Esophagus squamous epithelium (tissue), 5 donors: ENCODE results near the gene PDE4C. TPM values are rescaled to one million over a fixed set of nuclear protein-coding genes. Genes with fewer than 3 reads are reported as not detected.
A peak's percentile ranks its signal among the peaks of the same experiment; 100 is the strongest.

Experiments
- DNase-seq: peaks from one replicate; lab custom pipeline; 2025; lab: John Stamatoyannopoulos, UW
- H3K27ac ChIP-seq, 4 donors: fragments of 200-600 bp; sonication (generic); one replicate each; pipeline ENCODE4 v1.5.1; 2016 to 2019; ENCODE audit warnings: mild to moderate bottlenecking in 1 of 4
- H3K27me3 ChIP-seq, 4 donors: fragments of 200-600 bp; sonication (generic); 1 replicate in 3 of 4; 2 replicates in 1 of 4; pipeline versions ENCODE4 v1.5.1 to v1.6.0; 2017 to 2021; ENCODE audit warnings: antibody characterized with exemption in 1 of 4
- H3K36me3 ChIP-seq, 3 donors: fragments of 200-600 bp; sonication (generic); one replicate each; pipeline ENCODE4 v1.5.1; 2016 to 2019
- H3K4me1 ChIP-seq, 3 donors: fragments of 200-600 bp; sonication (generic); one replicate each; pipeline ENCODE4 v1.5.1; 2017 to 2019
- H3K4me3 ChIP-seq, 4 donors: fragments of 200-600 bp; sonication (generic); 1 replicate in 3 of 4; 2 replicates in 1 of 4; pipeline ENCODE4 v1.5.1; 2016 to 2019; ENCODE audit warnings: mild to moderate bottlenecking in 2 of 4, moderate library complexity in 1 of 4
- H3K9me3 ChIP-seq, 3 donors: fragments of 200-600 bp; sonication (generic); one replicate each; pipeline ENCODE4 v1.5.1; 2016 to 2019
- CTCF ChIP-seq, 6 experiments: fragments of 450-650 bp in 4 of 6; fragments of 200-600 bp in 2 of 6; sonication (generic) in 2 of 6; IDR thresholded peaks; one replicate each; pipeline ENCODE4 v1.5.1; 2016 to 2019; ENCODE audit warnings: antibody characterized with exemption in 6 of 6, mild to moderate bottlenecking in 4 of 6, moderate library complexity in 4 of 6
- POLR2A ChIP-seq, 4 donors: fragments of 450-650 bp; IDR thresholded peaks; one replicate each; pipeline ENCODE4 v1.6.1; 2017; ENCODE audit warnings: antibody characterized with exemption in 4 of 4, mild to moderate bottlenecking in 4 of 4, moderate library complexity in 3 of 4
- WGBS, 2 donors: methylation state at CpG; one replicate each; pipeline ENCODE4 v1.1.5; 2018; 5-methylcytosine and 5-hydroxymethylcytosine counted together
- intact Hi-C: fragments of 100-400 bp; cut with DNase I; formaldehyde crosslinking; loops from one replicate; pipeline ENCODE4 v1.15.0; 2022
- total RNA-seq, 4 donors: library from RNA; depleted of rRNA; stranded (reverse); fragments of >200 nt; gene quantifications; one replicate each; pipeline ENCODE4 v1.1.0, GENCODE V29; 2016
- donor health status: DM: yes; HTN: yes; CAD: no.

PDE4C gene
- total RNA-seq, 4 donors from 2014 or later, result 0.76 TPM; not detected in 3

DNA sequence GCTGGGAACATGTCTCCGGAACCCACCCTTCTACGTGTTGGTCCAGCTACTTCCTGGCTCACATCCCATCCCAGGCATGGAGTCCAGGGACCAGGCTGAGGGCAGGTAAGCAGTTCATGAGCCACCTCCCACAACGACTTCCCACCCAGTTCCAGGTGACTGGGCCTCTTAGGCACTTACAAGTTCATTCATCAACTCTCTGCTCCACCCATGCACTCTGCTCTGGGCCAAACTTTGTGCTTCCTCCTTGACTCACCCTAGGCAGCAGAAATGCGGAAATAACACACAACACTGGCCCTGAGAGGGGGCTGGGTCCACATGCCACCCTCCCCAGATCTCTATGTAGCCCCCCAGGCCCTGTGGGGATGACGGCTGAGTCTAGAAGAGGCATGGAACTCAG is 27.5 kb upstream of the PDE4C start:
- H3K36me3 ChIP-seq, result peaks cover 0 to 12% (median 0%) of the 10 kb centered on the region in 3 donors
- WGBS, 2 donors, result 27% methylated on average over 3 of the region's 5 CpGs; no CpG with 5 or more reads in 1 of the 2 donors
- no peak overlapping the region for H3K4me3 ChIP-seq
- intact Hi-C loops, result loop anchor here (10.0 kb wide), 1 partner anchor 139 kb away; no protein-coding TSS in a partner anchor
- no peaks in the 10 kb centered on the region for H3K9me3 ChIP-seq
- peak overlapping the region; percentile 61 to 80 (median 73) for H3K27ac ChIP-seq
- no peak for DNase-seq
- peaks cover 5 to 39% (median 7%) of the 10 kb centered on the region in 3 donors for H3K4me1 ChIP-seq
- TF ChIP-seq POLR2A (IDR thresholded peaks at IDR 0.05) (no peak), CTCF (IDR thresholded peaks at IDR 0.05) (no peak)
- peaks cover 0 to 12% (median 0%) of the 10 kb centered on the region in 4 donors for H3K27me3 ChIP-seq

GRCh38 chr19:18253130-18253529 is 26.9 kb upstream of the PDE4C start:
- Histone ChIP-seq H3K4me1 (peaks cover 5 to 39% (median 7%) of the 10 kb centered on the region in 3 donors), H3K27ac (peak overlapping the region in 2 of 4 donors; percentile 75 to 80), H3K9me3 (no peaks in the 10 kb centered on the region), H3K4me3 (no peak overlapping the region), H3K36me3 (peaks cover 0 to 11% (median 0%) of the 10 kb centered on the region in 3 donors), H3K27me3 (peaks cover 0 to 12% (median 0%) of the 10 kb centered on the region in 4 donors)
- 79 to 93% methylated on average over 3 to 4 of the region's 4 CpGs for WGBS, 2 donors
- DNase-seq, result no peak
- TF ChIP-seq CTCF (IDR thresholded peaks at IDR 0.05), result no peak
- no peak for TF ChIP-seq POLR2A (IDR thresholded peaks at IDR 0.05)
- intact Hi-C loops, result loop anchor here (10.0 kb wide), 1 partner anchor 138 kb away; no protein-coding TSS in a partner anchor

GRCh38 chr19:18252370-18252717 is 26.1 kb upstream of the PDE4C start:
- Histone ChIP-seq H3K27me3 (peaks cover 0 to 12% (median 0%) of the 10 kb centered on the region in 4 donors), H3K9me3 (no peaks in the 10 kb centered on the region), H3K4me1 (peaks cover 5 to 39% (median 7%) of the 10 kb centered on the region in 3 donors), H3K4me3 (no peak overlapping the region), H3K27ac (no peak overlapping the region), H3K36me3 (peaks cover 0 to 3% (median 0%) of the 10 kb centered on the region in 3 donors)
- WGBS, 2 donors, result 64 to 67% methylated on average over 7 of the region's 7 CpGs
- no peak for DNase-seq
- TF ChIP-seq POLR2A (IDR thresholded peaks at IDR 0.05) (no peak), CTCF (IDR thresholded peaks at IDR 0.05) (no peak)
- intact Hi-C loops, result loop anchor here (10.0 kb wide), 1 partner anchor 138 kb away; no protein-coding TSS in a partner anchor

DNA sequence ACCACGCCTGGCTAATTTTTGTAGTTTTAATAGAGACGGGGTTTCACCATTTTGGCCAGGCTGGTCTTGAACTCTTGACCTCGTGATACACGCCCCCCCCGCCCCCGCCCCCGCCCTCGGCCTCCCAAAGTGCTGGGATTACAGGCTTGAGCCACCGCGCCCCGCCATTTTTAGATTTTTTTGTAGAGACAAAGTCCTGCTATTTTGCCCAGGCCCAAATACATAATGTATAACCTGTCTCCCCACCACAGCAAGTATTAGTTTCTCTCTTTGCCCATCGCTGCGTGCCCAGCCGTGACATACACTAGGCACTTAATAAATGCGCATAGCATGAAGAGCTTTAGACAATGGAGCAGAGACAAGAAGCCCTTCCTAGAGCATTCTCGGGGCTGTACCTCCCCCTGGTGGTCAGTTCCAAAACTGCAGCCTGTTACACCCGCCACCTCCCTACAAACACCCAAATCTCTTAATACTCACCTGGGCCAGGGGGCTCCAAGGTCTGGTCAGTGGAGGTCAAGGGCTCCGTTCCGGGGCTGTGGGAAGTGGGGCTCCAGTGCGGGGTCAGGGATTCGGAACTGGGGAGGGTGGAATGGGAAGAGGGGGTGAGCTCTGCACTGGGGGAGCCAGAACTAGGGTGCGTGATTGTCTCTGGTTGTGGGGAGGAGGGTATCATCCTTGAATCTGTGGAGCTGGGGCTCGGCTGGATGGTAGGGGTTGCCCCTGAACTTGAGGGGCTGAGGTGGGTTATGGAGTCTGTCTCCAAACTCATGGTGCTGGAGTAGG is 25.5 kb upstream of the PDE4C start:
- Histone ChIP-seq H3K9me3 (no peaks in the 10 kb centered on the region), H3K27me3 (peaks cover 0 to 12% (median 0%) of the 10 kb centered on the region in 4 donors), H3K27ac (no peak overlapping the region), H3K36me3 (no peaks in the 10 kb centered on the region), H3K4me3 (no peak overlapping the region), H3K4me1 (peaks cover 5 to 39% (median 7%) of the 10 kb centered on the region in 3 donors)
- no peak for DNase-seq
- WGBS, 2 donors, result 16 to 18% methylated on average over 11 to 12 of the region's 23 CpGs
- TF ChIP-seq POLR2A (IDR thresholded peaks at IDR 0.05) (no peak), CTCF (IDR thresholded peaks at IDR 0.05) (peak; percentile 89 to 98 (median 96))
- intact Hi-C loops, result loop anchor here (10.0 kb wide), 1 partner anchor 137 kb away; no protein-coding TSS in a partner anchor

- H3K27ac ChIP-seq, result no peak overlapping the region
- peaks cover 0 to under 1% (median 0%) of the 10 kb centered on the region in 4 donors for H3K27me3 ChIP-seq
- no peaks in the 10 kb centered on the region for H3K36me3 ChIP-seq
- H3K4me3 ChIP-seq, result no peak overlapping the region
- 79 to 84% methylated on average over 4 to 5 of the region's 5 CpGs for WGBS, 2 donors
- no peak for DNase-seq
- intact Hi-C loops, result loop anchor here (5.0 to 10.0 kb wide), 2 partner anchors 38 to 135 kb away; no protein-coding TSS in a partner anchor
- no peak for TF ChIP-seq CTCF (IDR thresholded peaks at IDR 0.05)
- TF ChIP-seq POLR2A (IDR thresholded peaks at IDR 0.05), result no peak
- H3K4me1 ChIP-seq, result peaks cover 1 to 28% (median 3%) of the 10 kb centered on the region in 3 donors
- no peaks in the 10 kb centered on the region for H3K9me3 ChIP-seq
These were observed 23.6 kb upstream of the PDE4C start for GRCh38 chr19:18249834-18250233.
